ENCODE measurements around the gene CCDC50.

CCDC50 gene

DNA sequence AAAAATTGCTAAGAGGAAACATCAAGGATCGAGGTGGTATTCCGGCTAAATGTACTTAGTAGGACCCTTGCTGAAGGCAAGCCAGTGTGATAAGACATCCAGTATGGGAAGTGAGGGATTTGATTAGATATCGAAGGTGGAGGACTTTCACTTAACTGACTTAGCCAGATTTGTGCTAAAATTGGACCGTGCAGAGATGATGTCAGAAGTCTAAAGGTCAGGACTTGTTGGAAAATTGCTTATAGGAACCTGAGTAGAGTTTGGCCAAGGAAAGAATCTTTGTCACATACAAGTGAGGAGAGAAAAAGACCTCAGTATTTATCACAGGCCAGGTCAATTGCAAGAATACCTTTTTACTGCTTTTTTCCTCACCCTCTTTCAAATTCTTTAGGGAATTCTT lies 100.9 kb downstream of the CCDC50 start:
- DNase-seq = no peak

DNA sequence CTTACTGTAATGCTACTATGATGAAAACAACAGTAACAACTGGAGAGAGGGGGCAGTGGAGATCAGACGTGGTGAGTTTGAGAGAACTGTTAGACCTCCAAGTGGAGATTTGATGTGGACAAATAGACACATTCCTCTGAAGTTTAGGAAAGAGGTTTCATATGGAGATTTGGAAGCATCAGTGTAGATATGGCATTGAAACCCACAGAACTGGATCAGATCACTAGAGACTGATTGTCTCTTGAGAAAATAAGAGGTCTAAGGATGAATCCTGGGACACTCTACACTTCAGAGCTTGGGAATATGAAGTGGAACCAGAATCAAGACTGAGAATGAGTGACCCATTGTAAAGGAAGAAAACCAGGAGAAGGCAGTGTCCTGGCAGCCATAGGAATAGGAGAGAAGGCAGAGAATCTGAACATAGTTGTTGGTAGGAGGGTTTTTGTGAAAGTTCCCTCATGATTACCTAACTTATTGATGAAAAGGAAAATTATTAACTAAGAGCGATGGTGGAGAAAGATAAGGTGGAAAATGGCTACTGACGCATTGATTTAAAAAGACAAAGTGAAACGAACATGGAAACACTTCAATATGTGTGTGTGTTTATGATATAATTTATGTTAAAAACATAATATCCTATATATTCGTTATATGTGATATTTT lies 102.1 kb downstream of the CCDC50 start:
- DNase-seq = no peak

DNA sequence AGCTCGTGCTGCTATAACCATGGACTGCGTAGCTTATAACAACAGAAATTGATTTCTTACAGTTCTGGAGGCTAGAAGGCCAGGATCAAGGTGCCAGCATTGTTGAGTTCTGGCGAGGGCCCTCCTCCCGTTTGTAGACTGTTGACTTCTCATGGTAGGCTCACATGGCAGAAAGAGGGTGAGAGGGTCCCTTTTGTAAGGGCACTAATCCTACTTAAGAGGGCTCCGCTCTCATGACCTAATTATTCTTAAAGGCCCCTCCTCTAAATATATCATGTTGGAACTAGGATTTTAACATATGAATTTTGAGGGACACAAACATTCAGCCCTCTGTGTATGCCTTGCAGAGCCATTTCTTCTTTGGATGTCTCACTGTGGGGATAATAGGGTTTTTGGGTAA lies 103.0 kb downstream of the CCDC50 start:
- no peak for DNase-seq

DNA sequence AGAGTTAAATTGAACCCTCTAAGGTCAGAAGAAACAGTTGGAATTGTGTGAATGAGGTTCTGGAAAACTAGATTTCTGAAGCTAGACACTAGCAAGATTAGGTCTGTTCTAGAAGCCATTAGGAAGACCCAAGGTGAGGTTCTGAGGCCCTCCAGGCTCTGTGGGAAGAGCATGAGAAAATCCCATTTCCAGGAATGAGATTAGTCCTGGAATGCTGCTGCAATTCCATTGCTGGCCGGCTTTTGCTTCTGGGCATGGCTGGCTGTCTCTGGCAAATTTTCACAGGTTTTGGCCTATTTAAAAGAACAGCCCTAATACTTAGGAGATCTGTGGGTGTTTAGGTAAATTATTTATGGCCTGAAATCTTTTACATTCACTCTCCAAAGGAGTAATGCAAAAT lies 104.8 kb downstream of the CCDC50 start:
- DNase-seq = no peak

DNA sequence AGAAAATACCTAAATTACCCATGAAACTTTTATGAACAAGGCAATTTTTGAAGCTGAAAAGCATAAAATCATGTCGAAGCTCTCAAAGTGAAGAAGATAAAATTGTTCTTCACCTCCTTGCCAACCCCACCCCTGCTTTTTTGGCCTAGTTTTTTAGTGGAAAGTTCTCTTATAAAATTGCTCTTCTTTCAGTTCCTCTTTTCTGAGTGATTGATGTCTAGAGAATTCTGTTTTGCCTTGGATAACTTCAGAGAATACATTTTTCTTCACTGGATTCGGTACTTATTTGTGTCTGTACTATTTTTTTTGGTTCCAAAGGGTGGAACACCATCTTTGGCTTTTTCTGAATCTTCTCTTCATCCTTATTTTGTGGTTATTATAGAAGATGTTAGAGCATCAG lies 106.8 kb downstream of the CCDC50 start:
- no peak for DNase-seq

DNA sequence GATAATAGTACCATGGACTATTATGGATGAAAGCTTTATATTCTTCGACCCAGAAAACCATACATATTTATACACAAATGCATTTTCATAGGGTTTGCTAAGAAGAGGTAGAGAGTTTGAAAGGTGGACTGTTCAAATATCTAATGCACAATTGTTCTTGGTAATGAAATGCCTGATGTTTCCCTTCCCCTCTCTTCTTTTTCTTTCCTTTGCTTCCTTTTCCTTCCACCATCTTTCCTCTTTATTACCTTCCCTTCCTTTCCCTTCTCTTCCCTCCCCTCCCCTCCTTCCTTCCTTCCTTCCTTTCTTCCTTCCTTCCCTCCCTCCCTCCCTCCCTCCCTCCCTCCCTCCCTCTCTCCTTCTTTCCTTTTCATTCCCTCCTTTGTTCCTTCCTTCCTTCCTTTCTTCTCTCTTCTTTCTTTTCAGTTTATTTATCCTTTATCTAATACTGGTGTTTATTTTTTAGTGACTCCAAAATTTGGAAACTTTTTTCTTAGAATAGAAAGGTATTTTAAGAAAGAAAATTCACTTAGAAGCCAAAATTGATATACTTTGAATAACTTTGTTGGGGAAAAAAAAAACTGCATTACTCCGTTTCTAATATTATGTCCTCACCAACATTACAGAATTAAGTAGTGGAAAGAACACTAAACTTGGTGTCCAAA lies 109.1 kb downstream of the CCDC50 start:
- DNase-seq = no peak

DNA sequence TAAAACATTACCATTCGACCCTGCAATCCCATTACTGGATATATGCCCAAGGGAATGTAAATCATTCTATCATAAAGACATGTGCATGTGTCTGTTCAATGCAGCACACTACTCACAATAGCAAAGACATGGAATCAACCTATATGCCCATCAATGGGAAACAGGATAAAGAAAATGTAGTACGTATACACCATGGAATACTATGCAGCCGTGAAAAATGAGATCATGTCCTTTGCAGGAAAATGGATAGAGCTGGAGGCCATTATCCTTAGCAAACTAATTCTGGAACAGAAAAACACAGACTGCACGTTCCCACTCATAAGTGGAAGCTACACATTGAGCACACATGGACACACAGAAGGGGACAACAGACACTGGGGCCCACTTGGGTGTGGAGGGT lies 111.3 kb downstream of the CCDC50 start:
- no peak for DNase-seq

DNA sequence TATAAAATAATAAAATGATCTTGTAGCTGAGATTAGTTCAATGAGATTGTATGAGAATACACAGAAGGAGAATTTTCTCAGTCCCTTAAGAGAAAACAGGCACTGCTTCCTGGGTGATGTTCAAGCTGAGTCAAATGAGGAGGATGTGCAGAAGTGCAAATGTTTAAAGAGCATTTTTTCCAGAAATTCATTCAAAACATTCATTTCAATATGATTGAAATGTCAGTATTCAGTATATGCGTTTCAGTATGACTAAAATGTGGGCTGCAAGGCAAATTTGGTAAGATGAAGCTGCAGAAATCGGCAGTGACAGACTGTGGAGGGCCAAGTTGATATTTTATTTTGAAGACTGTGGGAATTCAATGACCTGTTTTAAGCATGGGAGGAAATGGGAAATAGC lies 112.5 kb downstream of the CCDC50 start:
- DNase-seq = no peak

DNA sequence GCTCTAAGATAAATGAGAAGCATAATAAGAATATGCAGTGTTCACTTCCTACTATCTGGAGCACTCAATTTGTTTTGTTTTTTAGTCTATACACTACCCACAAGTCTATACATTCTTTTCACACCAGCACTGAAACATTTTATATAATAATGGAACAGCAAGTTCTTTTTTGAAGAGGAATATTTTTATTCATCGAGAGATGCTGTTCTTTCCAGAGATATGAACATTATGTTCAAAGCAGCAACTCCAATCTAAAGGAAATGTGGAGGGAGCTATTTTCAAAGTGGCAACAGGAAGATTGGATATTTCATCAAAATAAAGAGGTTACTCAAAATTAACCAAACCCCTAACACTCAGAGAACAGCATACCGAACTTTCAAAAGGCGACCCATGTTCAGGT lies 115.4 kb downstream of the CCDC50 start:
- no peak for DNase-seq
